Smooth muscle cell (in vitro differentiated cells): ENCODE results near the gene DBI. TPM values are rescaled to one million over a fixed set of nuclear protein-coding genes. Genes with fewer than 3 reads are reported as not detected.

Source experiments
- DNase-seq: peaks from one replicate; lab custom pipeline; 2025; ENCODE audit not compliant: unreplicated experiment; lab: John Stamatoyannopoulos, UW
- H2AFZ ChIP-seq: fragments of 200-600 bp; sonication (generic); 2 replicates; pipeline ENCODE4 v1.6.0; 2016; ENCODE audit warnings: antibody characterized with exemption, low read depth, mild to moderate bottlenecking
- H3F3A ChIP-seq: fragments of 200-600 bp; sonication (generic); 2 replicates; pipeline ENCODE4 v1.6.0; 2017; ENCODE audit warnings: antibody characterized with exemption, low read depth
- H3K27ac ChIP-seq: fragments of 200-600 bp; sonication (generic); 2 replicates; pipeline ENCODE4 v1.5.1; 2016; ENCODE audit warnings: low read depth, mild to moderate bottlenecking
- H3K27me3 ChIP-seq: fragments of 200-600 bp; sonication (generic); 2 replicates; pipeline ENCODE4 v1.6.1; 2016; ENCODE audit warnings: low read depth, mild to moderate bottlenecking
- H3K36me3 ChIP-seq: fragments of 200-600 bp; sonication (generic); 2 replicates; pipeline ENCODE4 v1.5.1; 2016; ENCODE audit warnings: low read depth
- H3K4me1 ChIP-seq: fragments of 200-600 bp; sonication (generic); 2 replicates; pipeline ENCODE4 v1.5.1; 2016; ENCODE audit warnings: low read depth
- H3K4me2 ChIP-seq: fragments of 200-600 bp; sonication (generic); 2 replicates; pipeline ENCODE4 v1.6.0; 2016; ENCODE audit warnings: mild to moderate bottlenecking
- H3K4me3 ChIP-seq: fragments of 200-600 bp; sonication (generic); 2 replicates; pipeline ENCODE4 v1.5.1; 2016; ENCODE audit warnings: mild to moderate bottlenecking
- H3K79me2 ChIP-seq: fragments of 200-600 bp; sonication (generic); 2 replicates; pipeline ENCODE4 v1.6.0; 2016; ENCODE audit warnings: low read depth, mild to moderate bottlenecking
- H3K9ac ChIP-seq: fragments of 200-600 bp; sonication (generic); 2 replicates; pipeline ENCODE4 v1.6.0; 2016; ENCODE audit warnings: low read depth
- H3K9me3 ChIP-seq: fragments of 200-600 bp; sonication (generic); replicated peaks from 2 replicates; pipeline ENCODE4 v1.5.1; 2016; ENCODE audit warnings: low read depth
- H4K20me1 ChIP-seq: fragments of 200-600 bp; sonication (generic); 2 replicates; pipeline ENCODE4 v1.6.0; 2016; ENCODE audit warnings: low read depth
- CTCF ChIP-seq: fragments of 200-600 bp; sonication (generic); IDR thresholded peaks from 2 replicates; pipeline ENCODE4 v1.5.1; 2017; ENCODE audit warnings: borderline replicate concordance, mild to moderate bottlenecking, antibody characterized with exemption; ENCODE audit not compliant: insufficient read depth, poor library complexity, severe bottlenecking
- WGBS: methylation state at CpG from one replicate; pipeline ENCODE4 v1.1.7; 2016; ENCODE audit warnings: low lambda C conversion rate; 5-methylcytosine and 5-hydroxymethylcytosine counted together
- polyA plus RNA-seq: library from polyadenylated mRNA; unstranded; fragments of >200 nt; fragmentation: Nextera tagmentation; extraction: Ambion mirVana; gene quantifications from 2 replicates; pipeline ENCODE4 v1.2.1, GENCODE V29; 2016
- total RNA-seq: library from RNA; depleted of rRNA; stranded (reverse); fragments of >200 nt; gene quantifications from 2 replicates; pipeline ENCODE4 v1.2.3, GENCODE V29; 2014

The DBI gene
- total and polyA plus RNA-seq, 2 experiments from 2014 or later = 126 to 408 TPM

GRCh38 chr2:119323459-119323858 lies 43.3 kb upstream of the DBI start:
- DNase-seq = no peak
- Histone ChIP-seq H3K27ac (no peak overlapping the region), H3K79me2 (no peaks in the 10 kb centered on the region), H3K4me3 (no peak overlapping the region), H3K9me3 (no peaks in the 10 kb centered on the region), H3K4me2 (no peak overlapping the region), H3K4me1 (no peaks in the 10 kb centered on the region), H3K36me3 (no peaks in the 10 kb centered on the region), H3F3A (no peaks in the 10 kb centered on the region), H3K27me3 (no peaks in the 10 kb centered on the region), H4K20me1 (no peaks in the 10 kb centered on the region), H3K9ac (no peak overlapping the region), H2AFZ (no peak overlapping the region)
- WGBS = 72% methylated on average over 8 of the region's 8 CpGs
- no peak for TF ChIP-seq CTCF

GRCh38 chr2:119324685-119325270 lies 42.0 kb upstream of the DBI start:
- no peak overlapping the region for H3K4me2 ChIP-seq
- no peak overlapping the region for H3K4me3 ChIP-seq
- H4K20me1 ChIP-seq = no peaks in the 10 kb centered on the region

GRCh38 chr2:119326938-119327337 lies 39.8 kb upstream of the DBI start:
- no peaks in the 10 kb centered on the region for H3K27me3 ChIP-seq
- no peak for DNase-seq
- no peaks in the 10 kb centered on the region for H3F3A ChIP-seq
- no peak overlapping the region for H3K4me2 ChIP-seq
- TF ChIP-seq CTCF = no peak
- 94% methylated on average over 1 of the region's 1 CpG for WGBS
- H3K36me3 ChIP-seq = no peaks in the 10 kb centered on the region
- no peak overlapping the region for H3K4me3 ChIP-seq
- no peak overlapping the region for H3K27ac ChIP-seq
- H2AFZ ChIP-seq = no peak overlapping the region
- H3K4me1 ChIP-seq = no peaks in the 10 kb centered on the region
- no peaks in the 10 kb centered on the region for H3K9me3 ChIP-seq
- no peaks in the 10 kb centered on the region for H3K79me2 ChIP-seq
- no peaks in the 10 kb centered on the region for H4K20me1 ChIP-seq
- H3K9ac ChIP-seq = no peak overlapping the region

More at GRCh38 chr2:119324685-119325270, 42.0 kb upstream of the DBI start:
- H3K9ac ChIP-seq = no peak overlapping the region
- no peak overlapping the region for H2AFZ ChIP-seq
- H3K9me3 ChIP-seq = no peaks in the 10 kb centered on the region
- H3K27me3 ChIP-seq = no peaks in the 10 kb centered on the region
- no peak for DNase-seq
- no peaks in the 10 kb centered on the region for H3K79me2 ChIP-seq
- no peaks in the 10 kb centered on the region for H3K4me1 ChIP-seq
- no peaks in the 10 kb centered on the region for H3F3A ChIP-seq
- H3K27ac ChIP-seq = no peak overlapping the region
- no peak for TF ChIP-seq CTCF
- WGBS = 87% methylated on average over 9 of the region's 9 CpGs
- H3K36me3 ChIP-seq = no peaks in the 10 kb centered on the region

- H3K79me2 ChIP-seq = no peaks in the 10 kb centered on the region
- over 99% methylated on average over 6 of the region's 6 CpGs for WGBS
- no peak overlapping the region for H3K27ac ChIP-seq
Measured at GRCh38 chr2:119327431-119327830, 39.3 kb upstream of the DBI start.

More at GRCh38 chr2:119327431-119327830, 39.3 kb upstream of the DBI start:
- H3K36me3 ChIP-seq = no peaks in the 10 kb centered on the region
- TF ChIP-seq CTCF = no peak
- no peak overlapping the region for H3K4me3 ChIP-seq
- H3K9me3 ChIP-seq = no peaks in the 10 kb centered on the region
- no peaks in the 10 kb centered on the region for H4K20me1 ChIP-seq
- H3K9ac ChIP-seq = no peak overlapping the region
- no peaks in the 10 kb centered on the region for H3K27me3 ChIP-seq
- H3K4me2 ChIP-seq = no peak overlapping the region
- H3F3A ChIP-seq = no peaks in the 10 kb centered on the region
- H3K4me1 ChIP-seq = no peaks in the 10 kb centered on the region
- no peak for DNase-seq
- H2AFZ ChIP-seq = no peak overlapping the region
